Measurements from ENCODE around the gene AGXT.

AGXT gene

DNA sequence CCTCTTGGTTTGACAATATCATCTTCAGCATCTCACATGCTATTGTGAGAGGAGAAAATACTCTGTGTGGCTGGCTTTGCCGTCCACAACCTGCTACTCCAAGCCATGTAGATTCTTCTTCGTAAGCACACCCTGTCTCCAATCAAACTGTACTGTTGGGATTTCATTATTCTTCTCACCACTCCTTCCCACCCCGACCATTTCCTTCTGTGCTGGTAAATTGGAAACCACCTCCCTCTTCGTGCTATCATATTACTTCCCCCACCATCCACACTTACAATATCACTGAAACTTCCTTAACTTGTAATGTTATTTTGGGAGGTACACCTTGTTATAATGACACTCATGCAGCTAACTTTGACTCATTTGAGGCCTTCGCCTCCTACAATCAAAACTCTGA lies 3.2 kb upstream of the AGXT start:
- H3K27ac ChIP-seq (ENCODE audit: low read depth, low read length, poor library complexity, severe bottlenecking) = no peak overlapping the region
- no peaks in the 10 kb centered on the region for H3K36me3 ChIP-seq (ENCODE audit: insufficient read depth, low read length)
- peaks cover 3% of the 10 kb centered on the region; the same call in 1 of the 2 replicates for H3K27me3 ChIP-seq (ENCODE audit: insufficient read depth, low read length)
- no peaks in the 10 kb centered on the region for H3F3A ChIP-seq (ENCODE audit: insufficient read depth, low read length)
- no peaks in the 10 kb centered on the region for H3K79me2 ChIP-seq (ENCODE audit: insufficient read depth, low read length)
- TF ChIP-seq EZH2 (IDR thresholded peaks at IDR 0.05; ENCODE audit: borderline replicate concordance, low read length) = no peak
- TF ChIP-seq, protein P1, sequence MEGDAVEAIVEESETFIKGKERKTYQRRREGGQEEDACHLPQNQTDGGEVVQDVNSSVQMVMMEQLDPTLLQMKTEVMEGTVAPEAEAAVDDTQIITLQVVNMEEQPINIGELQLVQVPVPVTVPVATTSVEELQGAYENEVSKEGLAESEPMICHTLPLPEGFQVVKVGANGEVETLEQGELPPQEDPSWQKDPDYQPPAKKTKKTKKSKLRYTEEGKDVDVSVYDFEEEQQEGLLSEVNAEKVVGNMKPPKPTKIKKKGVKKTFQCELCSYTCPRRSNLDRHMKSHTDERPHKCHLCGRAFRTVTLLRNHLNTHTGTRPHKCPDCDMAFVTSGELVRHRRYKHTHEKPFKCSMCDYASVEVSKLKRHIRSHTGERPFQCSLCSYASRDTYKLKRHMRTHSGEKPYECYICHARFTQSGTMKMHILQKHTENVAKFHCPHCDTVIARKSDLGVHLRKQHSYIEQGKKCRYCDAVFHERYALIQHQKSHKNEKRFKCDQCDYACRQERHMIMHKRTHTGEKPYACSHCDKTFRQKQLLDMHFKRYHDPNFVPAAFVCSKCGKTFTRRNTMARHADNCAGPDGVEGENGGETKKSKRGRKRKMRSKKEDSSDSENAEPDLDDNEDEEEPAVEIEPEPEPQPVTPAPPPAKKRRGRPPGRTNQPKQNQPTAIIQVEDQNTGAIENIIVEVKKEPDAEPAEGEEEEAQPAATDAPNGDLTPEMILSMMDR (IDR thresholded peaks at IDR 0.05; ENCODE audit: low read length) = no peak
- H3K9me2 ChIP-seq (ENCODE audit: low read depth, low read length) = no peaks in the 10 kb centered on the region
- no peaks in the 10 kb centered on the region for H3K4me1 ChIP-seq (ENCODE audit: insufficient read depth, low read length, severe bottlenecking)
- no peaks in the 10 kb centered on the region for H3K9me3 ChIP-seq (ENCODE audit: low read length)
- no peak overlapping the region for H3K4me3 ChIP-seq (ENCODE audit: low read depth, low read length, poor library complexity, severe bottlenecking)
- no peak overlapping the region for H3K9ac ChIP-seq (ENCODE audit: low read length)
- no peaks in the 10 kb centered on the region for H4K20me1 ChIP-seq (ENCODE audit: insufficient read depth, low read length)
- no peak overlapping the region for H2AFZ ChIP-seq (ENCODE audit: low read length)
- H3K4me2 ChIP-seq (ENCODE audit: low read length) = no peak overlapping the region

DNA sequence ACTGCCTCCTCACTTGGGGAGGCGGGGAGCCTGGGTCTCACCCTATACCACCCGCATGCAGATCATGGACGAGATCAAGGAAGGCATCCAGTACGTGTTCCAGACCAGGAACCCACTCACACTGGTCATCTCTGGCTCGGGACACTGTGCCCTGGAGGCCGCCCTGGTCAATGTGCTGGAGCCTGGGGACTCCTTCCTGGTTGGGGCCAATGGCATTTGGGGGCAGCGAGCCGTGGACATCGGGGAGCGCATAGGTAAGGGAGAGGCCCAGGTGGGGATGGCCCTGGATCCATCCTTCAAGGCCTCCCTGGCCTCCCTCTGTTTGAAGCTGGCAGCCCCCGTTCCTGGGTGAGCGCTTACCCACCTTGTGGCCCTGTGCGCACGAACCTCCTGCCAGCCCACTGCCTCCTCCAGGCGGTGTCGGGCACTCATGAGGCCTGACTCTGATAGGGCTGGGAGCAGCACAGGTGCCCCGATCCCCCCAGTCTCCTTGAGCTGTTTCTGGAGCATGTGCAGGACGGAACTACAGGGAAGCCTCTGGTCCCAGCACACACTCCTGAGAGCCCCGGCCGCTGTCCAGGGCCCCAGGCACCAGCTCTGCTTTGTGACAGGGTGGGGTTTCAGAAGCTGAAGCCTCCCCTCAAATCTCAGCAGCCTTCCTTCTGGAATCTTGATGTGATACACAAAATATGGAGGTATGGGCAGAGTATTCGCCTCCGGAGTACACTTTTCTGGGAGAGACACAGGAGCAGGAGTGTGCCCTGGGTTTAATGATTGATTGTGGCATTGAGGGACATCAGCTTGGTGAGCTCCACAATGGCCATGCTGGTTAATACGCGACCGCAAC lies 708 bp downstream of the AGXT start:
- H4K20me1 ChIP-seq (ENCODE audit: insufficient read depth, low read length) = no peaks in the 10 kb centered on the region
- H3K4me2 ChIP-seq (ENCODE audit: low read length) = no peak overlapping the region
- no peak for TF ChIP-seq EZH2 (IDR thresholded peaks at IDR 0.05; ENCODE audit: borderline replicate concordance, low read length)
- TF ChIP-seq, protein P1 (IDR thresholded peaks at IDR 0.05; ENCODE audit: low read length) = no peak
- no peak overlapping the region for H3K9ac ChIP-seq (ENCODE audit: low read length)
- no peaks in the 10 kb centered on the region for H3K9me3 ChIP-seq (ENCODE audit: low read length)
- H3K4me1 ChIP-seq (ENCODE audit: insufficient read depth, low read length, severe bottlenecking) = no peaks in the 10 kb centered on the region
- H3K27ac ChIP-seq (ENCODE audit: low read depth, low read length, poor library complexity, severe bottlenecking) = no peak overlapping the region
- no peaks in the 10 kb centered on the region for H3F3A ChIP-seq (ENCODE audit: insufficient read depth, low read length)
- H2AFZ ChIP-seq (ENCODE audit: low read length) = no peak overlapping the region
- H3K79me2 ChIP-seq (ENCODE audit: insufficient read depth, low read length) = no peaks in the 10 kb centered on the region
- no peaks in the 10 kb centered on the region for H3K36me3 ChIP-seq (ENCODE audit: insufficient read depth, low read length)
- no peak overlapping the region for H3K4me3 ChIP-seq (ENCODE audit: low read depth, low read length, poor library complexity, severe bottlenecking)
- peaks cover 3% of the 10 kb centered on the region; the same call in 1 of the 2 replicates for H3K27me3 ChIP-seq (ENCODE audit: insufficient read depth, low read length)
- H3K9me2 ChIP-seq (ENCODE audit: low read depth, low read length) = no peaks in the 10 kb centered on the region

DNA sequence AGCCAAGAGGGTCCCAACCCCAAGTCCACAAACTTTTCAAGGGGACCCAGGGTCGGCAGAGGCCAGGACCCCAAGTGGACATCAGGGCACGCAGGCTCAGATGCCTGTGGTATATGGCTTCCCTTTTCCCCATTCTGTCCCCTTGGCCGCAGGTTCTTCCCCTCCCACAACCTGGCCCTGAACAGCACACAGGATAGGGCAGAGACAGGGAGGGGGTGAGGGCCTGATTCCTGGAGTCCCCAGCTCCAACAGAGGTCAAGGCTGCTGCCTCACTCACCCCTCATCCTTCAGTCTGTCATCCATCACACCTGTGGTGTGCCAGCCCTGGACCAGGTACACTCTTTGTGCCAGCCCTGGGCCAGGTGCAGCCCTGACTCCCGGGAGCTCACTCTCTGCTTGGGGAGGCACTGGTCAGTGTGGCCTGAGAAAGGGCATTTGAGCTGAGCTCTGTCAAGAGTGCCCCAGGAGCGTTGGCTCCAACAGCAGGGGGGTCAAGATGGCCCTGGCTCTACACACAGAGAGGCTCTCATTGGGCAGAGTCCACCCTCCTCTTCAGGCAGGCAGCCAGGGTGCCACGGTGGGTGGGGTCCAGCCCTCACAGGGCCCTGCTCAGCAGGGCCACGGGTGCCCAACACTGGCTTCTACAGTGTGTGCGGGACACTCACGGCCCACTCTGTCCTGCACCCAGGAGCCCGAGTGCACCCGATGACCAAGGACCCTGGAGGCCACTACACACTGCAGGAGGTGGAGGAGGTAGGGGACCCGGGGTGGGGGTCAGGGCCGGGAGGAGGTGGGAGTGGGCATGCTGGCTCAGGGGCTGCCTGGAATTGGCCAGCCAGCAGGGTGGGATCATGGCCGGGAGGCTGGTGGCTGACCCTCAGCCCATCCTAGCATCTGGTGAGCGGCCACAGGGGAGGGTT lies 1.6 kb downstream of the AGXT start:
- no peak overlapping the region for H3K4me3 ChIP-seq (ENCODE audit: low read depth, low read length, poor library complexity, severe bottlenecking)
- H3K79me2 ChIP-seq (ENCODE audit: insufficient read depth, low read length) = no peaks in the 10 kb centered on the region

More for the DNA sequence above, 1.6 kb downstream of the AGXT start:
- H3K4me2 ChIP-seq (ENCODE audit: low read length) = no peak overlapping the region
- H3K9me2 ChIP-seq (ENCODE audit: low read depth, low read length) = no peaks in the 10 kb centered on the region
- H3K36me3 ChIP-seq (ENCODE audit: insufficient read depth, low read length) = no peaks in the 10 kb centered on the region
- H2AFZ ChIP-seq (ENCODE audit: low read length) = no peak overlapping the region
- TF ChIP-seq, protein P1 (IDR thresholded peaks at IDR 0.05; ENCODE audit: low read length) = no peak
- no peak for TF ChIP-seq EZH2 (IDR thresholded peaks at IDR 0.05; ENCODE audit: borderline replicate concordance, low read length)
- no peak overlapping the region for H3K9ac ChIP-seq (ENCODE audit: low read length)
- peaks cover 3% of the 10 kb centered on the region; the same call in 1 of the 2 replicates for H3K27me3 ChIP-seq (ENCODE audit: insufficient read depth, low read length)
- H4K20me1 ChIP-seq (ENCODE audit: insufficient read depth, low read length) = no peaks in the 10 kb centered on the region
- no peak overlapping the region for H3K27ac ChIP-seq (ENCODE audit: low read depth, low read length, poor library complexity, severe bottlenecking)
- no peaks in the 10 kb centered on the region for H3K4me1 ChIP-seq (ENCODE audit: insufficient read depth, low read length, severe bottlenecking)
- no peaks in the 10 kb centered on the region for H3F3A ChIP-seq (ENCODE audit: insufficient read depth, low read length)
- no peaks in the 10 kb centered on the region for H3K9me3 ChIP-seq (ENCODE audit: low read length)

All from OCI-LY1 (cell line).